GM18867 (cell line): Measurements from ENCODE around the gene TMEM33.

Source experiments
- ATAC-seq: cut with Tn5 transposase; IDR thresholded peaks from one replicate; pipeline ENCODE4 v1.9.1; 2021; ENCODE audit warnings: mild to moderate bottlenecking, moderate library complexity; ENCODE audit not compliant: unreplicated experiment

Gene TMEM33

DNA sequence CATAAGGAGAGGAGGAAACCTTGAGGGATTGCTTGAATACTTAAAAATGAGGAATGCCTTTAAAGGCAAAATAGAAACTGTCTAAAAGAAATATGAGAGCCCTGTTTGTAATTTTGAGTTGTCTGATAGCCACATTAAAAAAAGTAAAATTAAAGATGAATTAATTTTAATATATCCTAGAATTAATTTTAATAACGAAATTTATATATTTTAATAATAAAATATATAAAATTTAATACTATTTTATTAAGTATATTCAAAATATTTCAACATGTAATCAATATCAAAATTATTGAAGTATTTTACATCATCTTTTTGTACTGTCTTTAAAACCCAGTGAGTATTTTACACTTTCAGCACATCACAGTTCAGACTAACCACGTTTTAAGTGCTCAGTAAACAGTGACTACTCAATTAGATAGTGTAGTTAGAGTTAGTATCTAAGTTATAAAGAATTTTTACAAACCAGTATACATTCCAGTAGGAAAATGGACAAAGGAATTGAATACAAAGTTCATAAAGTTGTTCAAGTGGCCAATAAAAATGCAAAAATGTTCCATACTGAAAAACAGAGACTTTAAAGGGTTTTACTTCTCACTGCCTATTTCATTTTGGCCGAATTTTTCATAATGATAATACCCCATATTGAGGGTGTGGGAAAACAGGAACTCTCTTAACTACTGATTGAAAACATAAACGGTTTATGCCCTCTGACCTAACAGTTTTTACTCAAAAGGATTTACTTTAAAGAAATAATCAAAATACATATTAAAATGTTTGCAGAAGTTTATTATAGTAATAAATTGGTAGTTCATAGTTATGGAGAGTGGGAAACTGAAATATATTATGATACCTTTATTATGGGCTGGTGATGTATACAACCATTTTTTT, 58.0 kb downstream of the TMEM33 start:
- no peak for ATAC-seq

DNA sequence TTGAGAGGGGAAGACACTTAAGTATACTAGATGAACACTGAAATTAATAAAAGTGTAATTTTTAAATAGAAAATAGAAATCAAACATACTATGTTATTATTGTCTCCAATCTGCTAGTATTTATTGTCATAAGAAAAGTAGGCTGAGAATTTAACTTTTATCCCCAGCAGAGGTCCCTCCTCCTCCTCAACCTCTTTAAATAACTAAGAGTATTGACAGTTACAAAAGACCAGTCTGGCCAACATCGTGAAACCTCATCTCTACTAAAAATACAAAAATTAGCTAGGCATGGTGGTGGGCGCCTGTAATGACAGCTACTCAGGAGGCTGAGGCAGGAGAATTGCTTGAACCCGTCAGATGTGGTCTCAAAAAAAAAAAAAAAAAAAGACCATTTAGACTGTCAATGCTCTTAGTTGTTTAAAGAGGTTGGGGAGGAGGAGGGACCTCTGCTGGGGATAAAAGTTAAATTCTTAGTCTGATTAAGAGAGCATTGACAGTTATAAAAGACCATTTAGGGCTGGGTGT, 59.3 kb downstream of the TMEM33 start:
- no peak for ATAC-seq

DNA sequence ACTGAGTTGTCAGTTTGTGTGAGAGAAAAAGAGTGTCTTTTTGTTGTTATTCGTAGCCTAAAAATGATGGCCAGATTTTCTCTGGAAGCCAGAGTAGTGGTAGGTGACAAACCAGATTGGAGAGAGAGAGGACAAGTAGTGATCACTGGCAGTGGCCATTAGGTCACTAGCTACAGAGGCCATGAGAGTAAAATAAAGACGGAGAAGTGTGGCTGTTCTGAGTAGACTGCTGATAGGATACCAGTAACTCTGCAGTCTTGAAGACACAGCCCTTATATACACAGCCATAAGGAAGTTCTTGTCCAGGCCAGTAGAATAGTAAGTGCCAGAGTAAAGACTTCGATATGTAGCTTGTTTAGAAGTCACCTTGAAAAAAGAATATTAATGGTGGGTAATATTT, 62.8 kb downstream of the TMEM33 start:
- ATAC-seq, result no peak

DNA sequence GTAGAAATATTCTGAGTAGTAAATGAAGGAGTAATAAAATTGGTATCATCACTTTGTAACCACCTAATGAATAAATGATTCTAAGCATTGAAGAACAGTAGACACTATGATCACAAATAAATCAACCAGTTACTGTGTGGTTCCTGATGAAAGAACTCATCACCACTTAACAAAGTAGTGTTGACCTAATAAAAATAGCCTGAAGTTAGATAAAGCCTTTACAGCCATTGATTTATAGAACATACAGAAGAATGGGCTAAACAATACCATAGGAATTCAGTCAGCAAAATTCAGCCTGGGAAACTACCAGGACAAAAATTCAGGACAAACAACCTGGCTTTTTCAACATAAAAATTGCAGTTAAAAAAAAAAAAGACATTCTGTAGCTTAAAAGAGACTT, 64.1 kb downstream of the TMEM33 start:
- ATAC-seq, result no peak

DNA sequence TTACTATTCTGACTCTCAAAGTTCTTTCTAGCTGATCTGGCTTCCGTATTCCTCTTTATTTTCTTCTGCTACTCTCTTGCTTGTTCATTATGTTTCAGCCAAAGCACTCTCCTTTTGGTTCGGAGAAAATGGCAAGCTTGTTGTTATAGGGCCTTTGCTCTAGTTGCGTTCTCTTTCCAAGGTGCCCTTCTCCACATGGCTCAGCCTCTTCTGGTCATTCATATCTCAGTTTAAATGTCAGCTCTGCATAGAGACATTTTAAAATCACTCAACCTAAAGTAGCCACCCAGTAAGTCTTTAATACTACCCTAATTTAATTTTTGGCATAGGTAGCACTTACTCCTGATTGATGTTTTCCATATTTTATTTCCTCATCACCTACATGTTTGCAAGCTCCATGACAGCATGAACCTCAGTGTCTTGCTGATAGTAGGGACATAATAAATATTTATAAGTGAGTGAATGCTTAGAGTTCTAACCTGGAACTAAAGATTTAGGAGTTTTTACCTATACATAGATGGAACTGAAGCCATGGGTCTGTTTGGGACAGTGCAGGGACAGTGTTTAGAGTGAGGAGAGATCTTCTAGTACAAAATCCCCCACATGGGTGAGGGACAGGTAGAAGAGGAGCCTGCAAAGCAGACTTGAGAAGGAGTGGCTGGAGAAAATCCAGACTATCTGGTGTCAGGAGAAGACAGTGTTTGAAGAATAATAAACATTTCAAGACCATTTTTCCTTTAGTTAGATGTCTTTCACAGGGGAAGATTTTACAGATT, 73.0 kb downstream of the TMEM33 start:
- ATAC-seq, result no peak
